SK-N-SH treated with all-trans-retinoic acid at 6 μM for 48 hours (cell line): Measurements from ENCODE around the gene FBN3.

Experiments used
- ATAC-seq: fragments of 200-7000 bp; cut with Tn5 transposase; 3 replicates; pipeline ENCODE4 v1.9.1; 2020; ENCODE audit warnings: mild to moderate bottlenecking, moderate library complexity
- ARNTL ChIP-seq: fragments of 450-650 bp; formaldehyde crosslinking; IDR thresholded peaks from 2 replicates; pipeline ENCODE4 v1.5.0; 2020; ENCODE audit warnings: low read depth, mild to moderate bottlenecking, moderate library complexity, borderline replicate concordance
- BACH2 ChIP-seq: fragments of 250-450 bp; sonication (Bioruptor Pico); IDR thresholded peaks from 2 replicates; pipeline ENCODE4 v1.9.0; 2021; ENCODE audit warnings: mild to moderate bottlenecking, borderline replicate concordance
- CREB5 ChIP-seq: fragments of 250-450 bp; sonication (Bioruptor Pico); IDR thresholded peaks from 2 replicates; pipeline ENCODE4 v1.5.1; 2020; ENCODE audit warnings: low read depth, mild to moderate bottlenecking, moderate library complexity
- CSRNP3 ChIP-seq: fragments of 250-450 bp; sonication (Bioruptor Pico); IDR thresholded peaks from 2 replicates; pipeline ENCODE4 v1.5.1; 2021; ENCODE audit warnings: mild to moderate bottlenecking, moderate library complexity
- GLIS3 ChIP-seq: fragments of 250-450 bp; sonication (Bioruptor Pico); IDR thresholded peaks from 2 replicates; pipeline ENCODE4 v1.5.0; 2020; ENCODE audit warnings: mild to moderate bottlenecking, moderate library complexity
- ISL1 ChIP-seq: fragments of 250-450 bp; sonication (Bioruptor Pico); IDR thresholded peaks from 2 replicates; pipeline ENCODE4 v2.1.2; 2022; ENCODE audit warnings: mild to moderate bottlenecking, moderate library complexity
- OSR1 ChIP-seq: fragments of 250-450 bp; sonication (Bioruptor Pico); IDR thresholded peaks from 2 replicates; pipeline ENCODE4 v1.8.0; 2022; ENCODE audit warnings: moderate library complexity, mild to moderate bottlenecking, inconsistent platforms
- PATZ1 ChIP-seq: fragments of 250-450 bp; sonication (Bioruptor Pico); IDR thresholded peaks from 2 replicates; pipeline ENCODE4 v1.8.0; 2020; ENCODE audit warnings: mild to moderate bottlenecking, moderate library complexity, borderline replicate concordance
- RARB ChIP-seq: fragments of 250-450 bp; sonication (Bioruptor Pico); IDR thresholded peaks from 2 replicates; pipeline ENCODE4 v1.8.0; 2021; ENCODE audit warnings: mild to moderate bottlenecking, moderate library complexity
- SNAI2 ChIP-seq: fragments of 250-450 bp; sonication (Bioruptor Pico); IDR thresholded peaks from 2 replicates; pipeline ENCODE4 v1.5.0; 2020; ENCODE audit warnings: mild to moderate bottlenecking, moderate library complexity
- TCF4 ChIP-seq: fragments of 250-450 bp; sonication (Bioruptor Pico); IDR thresholded peaks from 2 replicates; pipeline ENCODE4 v1.8.0; 2021; ENCODE audit warnings: mild to moderate bottlenecking, moderate library complexity, borderline replicate concordance
- TOX ChIP-seq: fragments of 250-450 bp; sonication (Bioruptor Pico); IDR thresholded peaks from 2 replicates; pipeline ENCODE4 v1.8.0; 2021; ENCODE audit warnings: mild to moderate bottlenecking, moderate library complexity, borderline replicate concordance
- TSHZ2 ChIP-seq: fragments of 250-450 bp; sonication (Bioruptor Pico); IDR thresholded peaks from 2 replicates; pipeline ENCODE4 v1.5.0; 2020; ENCODE audit warnings: mild to moderate bottlenecking, moderate library complexity
- ZC3H10 ChIP-seq: fragments of 250-450 bp; sonication (Bioruptor Pico); IDR thresholded peaks from 2 replicates; pipeline ENCODE4 v1.5.1; 2021; ENCODE audit warnings: mild to moderate bottlenecking, moderate library complexity
- ZFP3 ChIP-seq: fragments of 250-450 bp; sonication (Bioruptor Pico); IDR thresholded peaks from 2 replicates; pipeline ENCODE4 v1.5.0; 2020; ENCODE audit warnings: mild to moderate bottlenecking, moderate library complexity
- ZFP30 ChIP-seq: fragments of 450-650 bp; formaldehyde crosslinking; IDR thresholded peaks from 2 replicates; pipeline ENCODE4 v1.5.0; 2022; ENCODE audit warnings: mild to moderate bottlenecking, moderate library complexity
- ZNF565 ChIP-seq: fragments of 450-650 bp; formaldehyde crosslinking; conservative IDR thresholded peaks from 2 replicates; pipeline ENCODE4 v1.5.0; 2020; ENCODE audit warnings: low read depth, mild to moderate bottlenecking, moderate library complexity
- ZNF70 ChIP-seq: fragments of 450-650 bp; formaldehyde crosslinking; IDR thresholded peaks from 2 replicates; pipeline ENCODE4 v1.5.0; 2020; ENCODE audit warnings: mild to moderate bottlenecking, moderate library complexity
- ZNF8 ChIP-seq: fragments of 450-650 bp; formaldehyde crosslinking; IDR thresholded peaks from 2 replicates; pipeline ENCODE4 v1.5.0; 2020; ENCODE audit warnings: mild to moderate bottlenecking, moderate library complexity

FBN3 gene

GRCh38 chr19:8115805-8116396, 33.5 kb downstream of the FBN3 start:
- no peak for ATAC-seq
- TF ChIP-seq TSHZ2 (CRISPR knock-in tag) (no peak), BACH2 (CRISPR knock-in tag) (no peak), ZFP3 (CRISPR knock-in tag) (no peak), ZNF70 (no peak), ZFP30 (no peak), RARB (CRISPR knock-in tag) (no peak), GLIS3 (CRISPR knock-in tag) (no peak), ISL1 (CRISPR knock-in tag) (no peak), ZNF8 (no peak), SNAI2 (CRISPR knock-in tag) (no peak), PATZ1 (CRISPR knock-in tag) (no peak), TOX (CRISPR knock-in tag) (no peak), ZC3H10 (CRISPR knock-in tag) (no peak), ZNF565 (CRISPR knock-in tag) (no peak), CSRNP3 (CRISPR knock-in tag) (no peak)

GRCh38 chr19:8113017-8113416, 36.4 kb downstream of the FBN3 start:
- ATAC-seq = no peak
- no peak for TF ChIP-seq ZNF70
- TF ChIP-seq OSR1 (CRISPR knock-in tag) = no peak
- TF ChIP-seq TCF4 = no peak
- TF ChIP-seq ISL1 (CRISPR knock-in tag) = no peak
- no peak for TF ChIP-seq TOX (CRISPR knock-in tag)
- TF ChIP-seq CSRNP3 (CRISPR knock-in tag) = no peak
- TF ChIP-seq CREB5 (CRISPR knock-in tag) = no peak
- TF ChIP-seq ZC3H10 (CRISPR knock-in tag) = no peak
- no peak for TF ChIP-seq PATZ1 (CRISPR knock-in tag)
- no peak for TF ChIP-seq ZNF8
- no peak for TF ChIP-seq ARNTL (CRISPR knock-in tag)

- ATAC-seq = no peak
- TF ChIP-seq ISL1 (CRISPR knock-in tag) (no peak), RARB (CRISPR knock-in tag) (no peak), ZC3H10 (CRISPR knock-in tag) (no peak), ZNF565 (CRISPR knock-in tag) (no peak), CSRNP3 (CRISPR knock-in tag) (no peak), TSHZ2 (CRISPR knock-in tag) (no peak), OSR1 (CRISPR knock-in tag) (no peak)
Measured at GRCh38 chr19:8111376-8111775, 38.0 kb downstream of the FBN3 start.
